IPS DF 19.7 (cell line): ENCODE data around the gene CTPS2.
"Not testable (repeated sequence)": the region's sequence is repeated elsewhere in the genome, so short reads cannot be mapped to it uniquely, and the experiment has no call there.

Source experiments
- DNase-seq: peaks from one replicate; pipeline ENCODE4 v3.0.0-alpha.2; 2013; ENCODE audit warnings: low read depth, low spot score

CTPS2 gene

DNA sequence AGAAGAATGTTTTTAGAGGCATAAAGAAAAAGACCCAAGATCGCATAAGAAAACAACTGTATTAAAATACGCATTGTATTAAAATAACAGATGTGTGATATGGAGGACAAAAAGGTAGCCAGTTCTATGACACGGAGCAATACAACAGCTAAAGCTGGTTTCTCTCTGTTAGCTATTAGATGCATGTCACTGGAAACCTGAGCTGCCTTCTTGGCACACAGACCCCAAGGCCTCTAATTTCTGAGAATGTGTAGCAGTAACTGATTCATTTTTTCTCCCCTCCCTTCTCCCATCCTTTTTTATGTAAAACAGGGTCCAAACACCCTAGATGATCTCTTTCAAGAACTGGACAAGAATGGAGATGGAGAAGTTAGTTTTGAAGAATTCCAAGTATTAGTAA lies 58.4 kb downstream of the CTPS2 start:
- DNase-seq, result no peak

DNA sequence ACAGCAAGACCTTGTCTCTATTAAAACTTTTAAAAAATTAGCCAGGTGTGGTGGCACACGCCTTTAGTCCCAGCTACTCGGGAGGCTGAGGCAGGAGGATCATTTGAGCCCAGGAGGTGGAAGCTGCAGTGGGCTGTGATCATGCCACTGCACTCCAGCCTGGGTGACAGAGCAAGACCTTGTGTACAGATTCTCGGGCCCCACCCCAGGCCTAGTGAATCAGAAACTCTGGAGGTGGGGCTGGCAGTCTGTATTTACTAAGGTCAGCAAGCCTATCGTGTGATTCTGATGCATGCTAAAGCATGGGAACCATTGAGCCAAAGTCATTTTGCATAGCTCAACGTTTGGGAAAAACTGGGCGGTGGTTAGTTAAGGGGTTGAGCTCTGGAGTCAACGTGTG lies 59.0 kb downstream of the CTPS2 start:
- no peak for DNase-seq

DNA sequence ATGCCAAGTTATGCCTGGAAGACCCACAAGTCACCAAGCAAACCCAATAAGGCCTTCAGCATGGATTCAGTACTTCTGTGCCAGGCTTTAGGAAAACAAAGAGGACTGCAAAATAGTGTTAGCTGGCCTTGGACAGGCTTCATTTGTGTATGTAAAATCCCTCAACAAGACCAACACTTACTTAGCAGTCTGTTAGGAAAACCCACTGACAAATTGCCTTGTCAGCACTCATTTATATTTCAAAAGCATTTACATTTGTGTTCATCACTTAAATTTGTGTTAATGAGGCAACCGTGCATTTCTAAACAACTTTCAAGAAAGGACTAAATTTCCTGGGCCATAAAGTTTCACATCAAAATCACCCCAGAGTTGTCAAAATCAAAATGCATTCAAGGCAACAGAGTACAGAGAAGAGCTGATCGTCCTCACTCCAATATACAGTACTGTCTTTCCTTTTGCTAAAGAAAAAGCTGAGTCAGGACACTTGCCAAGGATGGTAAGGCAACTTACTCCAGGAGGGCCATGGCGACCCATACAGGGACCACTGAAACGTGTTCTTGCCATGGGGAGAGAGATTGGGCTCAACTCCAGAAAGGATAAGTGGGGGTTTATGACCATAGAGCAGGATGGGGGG lies 61.0 kb downstream of the CTPS2 start:
- DNase-seq, result no peak

DNA sequence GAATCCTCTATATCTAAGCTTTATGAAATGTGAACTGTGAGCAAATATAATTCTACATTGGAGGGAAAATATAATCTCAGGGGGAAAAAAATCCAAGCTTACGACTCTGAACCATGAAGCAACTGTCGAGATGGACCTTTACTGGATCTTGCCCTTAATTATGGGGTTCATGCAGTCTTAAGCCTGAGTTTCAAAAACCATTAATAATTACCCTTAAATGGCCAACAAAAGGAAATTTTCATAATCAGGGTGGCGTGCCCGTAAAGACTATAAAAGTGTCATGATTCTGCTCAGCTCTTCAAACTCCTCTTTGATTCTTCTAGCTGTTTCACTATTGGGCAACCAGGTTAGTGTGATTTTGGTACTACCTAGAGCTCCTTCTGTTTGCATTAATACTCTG lies 62.6 kb downstream of the CTPS2 start, which contains the start of gene S100G:
Gene S100G, plus strand, starts transcription at position 301 of the 400 bp plus-strand sequence. CDS start 849 bp downstream, outside the sequence.
- DNase-seq, result no peak

DNA sequence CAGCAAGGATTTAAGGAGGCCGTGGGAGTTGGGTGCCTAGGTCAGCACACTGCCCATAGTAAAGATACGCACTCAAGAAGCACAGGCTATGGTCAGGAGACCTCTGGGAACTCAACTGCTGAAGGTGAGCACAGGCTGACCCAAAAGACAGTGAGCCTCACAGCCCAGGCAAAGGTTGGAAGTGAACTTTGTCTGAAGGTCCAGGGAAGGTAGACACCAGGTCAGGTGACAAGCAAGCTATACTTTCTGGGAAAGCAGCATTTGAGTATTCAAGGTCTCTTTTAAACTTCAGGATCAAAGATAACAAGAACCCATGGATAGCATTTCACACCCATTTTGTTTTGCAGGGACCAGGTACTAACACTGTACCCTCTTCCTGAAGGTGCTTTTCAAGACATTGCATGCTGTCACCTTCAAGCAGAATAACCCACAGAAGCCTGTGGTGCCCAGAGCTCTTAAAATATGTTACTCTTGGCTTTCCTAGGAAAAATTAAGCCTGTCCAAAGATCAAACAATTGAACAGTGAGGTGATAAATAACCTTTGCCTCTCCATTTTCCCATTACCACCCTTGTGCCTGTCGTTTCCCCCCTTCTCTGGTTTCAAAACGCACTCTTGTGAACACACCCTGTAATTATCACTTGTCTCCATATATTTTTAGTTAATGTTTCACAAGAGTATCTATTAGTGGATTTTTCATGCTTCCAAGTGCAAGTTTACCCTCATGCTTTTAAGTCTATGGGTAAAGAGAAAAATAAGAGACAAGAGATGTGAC lies 65.9 kb downstream of the CTPS2 start:
- DNase-seq, result no peak

DNA sequence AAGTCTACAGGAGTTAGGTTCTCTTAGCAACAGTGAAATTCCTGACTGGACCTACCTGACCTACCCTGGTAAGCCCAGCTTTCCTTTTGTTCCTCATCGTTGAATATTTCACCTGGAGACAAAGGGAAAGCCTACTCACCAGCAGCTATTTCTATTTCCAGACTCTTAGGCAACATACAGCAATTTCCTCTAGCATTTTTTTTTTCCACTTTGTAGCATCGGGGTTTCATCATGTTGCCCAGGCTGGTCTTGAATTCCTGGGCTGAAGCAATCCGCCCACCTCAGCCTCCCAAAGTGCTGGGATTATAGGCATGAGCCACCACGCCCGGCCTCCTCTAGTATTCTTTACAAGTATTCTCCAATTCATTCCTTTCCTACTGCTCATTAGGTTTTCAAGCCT lies 69.3 kb downstream of the CTPS2 start:
- no peak for DNase-seq

DNA sequence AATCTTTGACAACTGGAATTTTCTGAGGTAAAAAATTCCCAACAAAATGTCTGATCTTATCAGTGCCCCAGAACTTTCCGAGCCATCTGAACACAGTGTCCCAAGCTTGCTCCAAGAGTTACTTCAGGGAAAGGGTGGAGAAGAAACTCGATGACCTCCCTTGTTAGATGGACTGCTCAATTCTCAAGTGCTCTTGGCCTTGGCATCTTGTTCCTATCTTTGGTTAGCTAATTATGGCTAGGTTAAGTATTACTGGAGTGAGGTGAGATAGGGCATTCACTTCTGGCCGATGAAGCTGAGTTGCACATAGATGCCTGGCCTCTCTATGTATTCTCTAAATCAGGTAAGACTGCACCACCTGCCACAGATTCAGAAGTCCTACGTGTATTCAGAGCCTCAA lies 71.6 kb downstream of the CTPS2 start:
- no peak for DNase-seq

DNA sequence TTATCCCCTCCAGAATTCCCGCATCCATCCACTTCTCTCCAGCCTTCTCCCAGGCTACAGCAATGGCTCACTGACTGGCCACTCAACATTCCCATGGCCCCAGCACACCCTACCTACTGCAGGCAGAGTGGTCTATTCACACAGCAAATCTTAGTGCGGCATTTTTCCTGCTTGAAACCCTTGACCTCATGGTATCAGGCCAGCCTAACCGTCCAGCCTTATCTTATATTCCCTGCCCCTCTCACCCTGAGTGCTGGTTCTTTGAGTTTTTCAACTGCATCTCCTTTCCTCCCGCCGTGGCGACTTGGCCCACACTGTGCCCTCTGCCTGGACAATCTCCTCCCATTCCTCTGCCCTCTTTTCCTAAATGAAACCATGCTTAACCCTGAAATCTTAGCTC lies 72.5 kb downstream of the CTPS2 start:
- DNase-seq, result no peak

DNA sequence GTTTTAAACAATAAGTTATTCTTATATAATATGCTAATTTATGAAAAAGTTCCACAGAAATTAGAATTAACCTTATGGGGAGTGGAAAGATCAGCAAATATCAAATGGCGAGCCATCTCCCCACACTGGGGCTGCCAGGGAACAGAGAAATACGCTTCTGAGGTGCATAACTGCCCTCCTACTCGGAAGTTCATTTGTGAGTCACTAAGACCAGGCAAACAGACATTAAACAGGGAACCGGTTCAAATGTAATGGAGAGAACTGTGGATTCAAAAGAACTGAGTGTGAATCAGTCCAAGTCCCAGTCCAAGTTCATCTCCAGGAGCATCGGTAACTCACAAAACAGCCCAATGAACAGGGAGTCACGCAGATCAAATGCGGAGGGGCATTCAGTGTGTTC lies 73.9 kb downstream of the CTPS2 start:
- DNase-seq, result no peak

DNA sequence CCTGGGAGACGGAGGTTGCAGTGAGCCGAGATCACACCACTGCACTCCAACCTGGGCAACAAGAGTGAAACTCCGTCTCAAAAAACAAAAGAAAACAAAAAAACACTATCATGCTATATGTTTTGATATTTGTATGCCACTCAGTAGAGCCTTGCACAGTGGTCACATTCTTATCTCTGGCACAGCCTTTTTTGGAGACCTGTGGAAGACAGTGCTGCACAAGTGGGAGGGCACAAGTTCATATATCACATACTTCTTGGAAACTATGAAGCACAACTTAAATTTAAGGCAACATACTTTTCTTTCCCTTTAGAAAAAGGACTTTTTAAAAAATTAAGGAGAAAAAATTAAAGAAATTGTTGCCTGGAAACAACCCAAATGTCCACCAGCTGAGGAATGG lies 76.9 kb downstream of the CTPS2 start:
- DNase-seq, result no peak

DNA sequence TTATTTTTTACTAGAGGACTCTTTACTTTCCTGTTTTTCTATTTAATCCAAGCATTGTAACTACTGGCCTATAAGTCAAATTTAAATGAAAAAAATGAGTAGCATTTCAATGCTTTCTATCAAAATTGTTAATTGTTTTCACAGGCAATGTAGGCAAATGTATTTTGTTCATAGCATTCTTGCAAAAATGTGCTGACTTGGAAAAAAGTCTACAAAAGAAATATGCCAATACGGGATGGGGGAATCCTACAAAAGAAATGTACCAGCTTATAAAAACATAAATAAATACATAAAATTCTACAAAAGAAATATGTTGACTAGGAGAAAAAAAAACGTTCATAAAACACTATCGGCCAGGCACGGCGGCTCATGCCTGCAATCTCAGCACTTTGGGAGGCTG lies 77.4 kb downstream of the CTPS2 start:
- DNase-seq, result no peak

DNA sequence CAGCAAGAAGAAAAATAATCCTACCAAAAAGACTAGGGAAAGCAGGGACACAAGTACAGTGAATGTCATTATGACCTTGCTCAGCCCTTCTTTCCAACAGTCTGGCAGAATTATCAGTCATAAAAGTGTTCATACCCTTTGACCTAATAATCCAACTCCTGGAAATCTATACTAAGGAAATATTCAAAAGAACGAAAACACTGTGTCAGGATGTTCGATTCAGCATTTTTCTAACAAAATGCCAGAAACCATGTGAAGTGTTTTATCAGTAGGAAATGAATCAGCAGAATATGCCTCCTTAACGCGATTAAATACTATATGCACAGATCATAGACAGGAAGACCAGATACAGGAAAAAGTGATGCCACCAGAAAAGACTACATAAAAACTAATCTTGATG lies 78.7 kb downstream of the CTPS2 start:
- DNase-seq, result no peak

DNA sequence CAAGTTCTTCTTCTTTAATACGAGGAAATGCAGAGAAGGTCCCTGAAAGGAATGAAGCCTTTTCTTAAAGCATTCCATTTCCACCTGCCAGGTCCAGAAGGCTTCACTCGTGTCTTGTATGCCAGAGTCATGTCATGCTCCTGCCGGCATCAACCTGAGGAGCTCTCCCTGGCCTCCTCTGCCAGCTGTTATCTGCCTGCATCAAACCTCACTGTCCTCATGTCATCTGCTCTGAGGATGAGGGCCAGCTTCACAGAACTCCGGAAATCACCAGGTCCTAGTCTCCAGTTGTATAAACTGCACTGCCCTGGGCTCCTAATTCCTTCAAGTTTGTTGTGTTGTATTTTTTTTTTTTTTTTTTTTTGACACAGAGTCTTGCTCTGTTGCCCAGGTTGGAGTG lies 82.6 kb downstream of the CTPS2 start:
- DNase-seq, result no peak

DNA sequence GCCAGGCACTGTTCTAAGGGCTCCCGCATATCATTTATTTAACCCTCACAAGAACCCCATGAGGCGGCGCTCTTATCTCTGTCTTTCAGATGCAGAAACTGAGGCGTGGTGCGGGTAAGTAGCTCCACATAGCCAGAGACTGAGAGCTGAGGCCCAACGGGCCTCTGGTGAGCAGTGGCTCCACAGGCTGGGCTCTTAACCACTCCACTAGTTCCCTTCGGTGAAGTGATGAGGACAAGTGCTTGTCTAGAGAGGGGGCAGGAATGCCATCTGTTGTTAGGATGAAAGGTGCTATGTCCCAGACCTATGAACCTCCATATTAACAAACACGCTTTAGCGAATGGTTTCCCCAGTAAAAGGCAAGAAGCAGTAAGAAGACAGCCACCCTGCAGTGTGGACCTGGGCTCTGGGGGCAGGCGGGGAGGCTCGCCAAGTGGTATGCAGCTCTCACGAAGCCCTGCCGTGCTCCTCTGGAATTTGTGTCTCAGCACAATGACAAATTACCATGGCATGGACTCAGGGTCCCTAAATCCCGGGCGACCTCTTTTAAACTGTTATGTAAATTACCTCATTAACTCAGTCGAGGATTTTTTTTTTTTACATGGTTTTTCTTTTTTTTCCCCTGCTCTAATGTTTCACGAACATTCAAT lies 83.4 kb downstream of the CTPS2 start:
- no peak for DNase-seq

DNA sequence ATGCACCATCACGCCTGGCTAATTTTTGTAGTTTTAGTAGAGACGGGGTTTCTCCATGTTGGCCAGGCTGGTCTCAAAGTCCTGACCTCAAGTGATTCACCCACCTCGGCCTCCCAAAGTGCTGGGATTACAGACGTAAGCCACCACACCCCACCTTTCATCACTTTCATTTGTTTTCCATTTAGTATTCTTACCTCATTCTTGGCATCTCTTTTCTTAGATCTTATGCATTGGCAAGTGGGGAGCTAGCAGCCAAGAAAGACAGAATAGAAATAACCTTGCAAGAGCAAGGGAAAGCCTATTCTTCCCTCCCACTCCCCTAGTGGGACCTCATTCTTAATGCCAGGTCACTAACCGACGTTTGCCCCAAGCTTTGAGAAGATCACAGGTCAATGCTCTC lies 84.0 kb downstream of the CTPS2 start:
- not testable (repeated sequence) for DNase-seq

DNA sequence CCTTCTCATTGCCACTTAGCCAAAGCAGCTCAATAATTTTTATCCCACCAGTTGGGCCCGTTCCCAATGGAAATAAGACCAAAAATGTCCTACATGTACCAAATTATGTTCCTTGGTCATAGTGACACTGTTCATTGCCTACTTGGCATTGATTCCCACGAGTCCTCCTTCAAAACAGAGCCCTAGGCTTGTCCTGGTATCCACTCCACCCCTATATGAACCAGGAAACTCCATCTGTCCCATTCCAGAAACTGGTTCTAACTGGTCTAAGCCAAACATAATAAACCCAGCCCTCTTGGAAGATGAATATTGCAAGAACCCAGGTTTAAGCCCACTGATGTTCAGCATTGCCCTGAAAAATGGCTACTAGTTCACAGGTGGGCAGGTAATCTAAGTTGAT lies 93.4 kb downstream of the CTPS2 start:
- no peak for DNase-seq

DNA sequence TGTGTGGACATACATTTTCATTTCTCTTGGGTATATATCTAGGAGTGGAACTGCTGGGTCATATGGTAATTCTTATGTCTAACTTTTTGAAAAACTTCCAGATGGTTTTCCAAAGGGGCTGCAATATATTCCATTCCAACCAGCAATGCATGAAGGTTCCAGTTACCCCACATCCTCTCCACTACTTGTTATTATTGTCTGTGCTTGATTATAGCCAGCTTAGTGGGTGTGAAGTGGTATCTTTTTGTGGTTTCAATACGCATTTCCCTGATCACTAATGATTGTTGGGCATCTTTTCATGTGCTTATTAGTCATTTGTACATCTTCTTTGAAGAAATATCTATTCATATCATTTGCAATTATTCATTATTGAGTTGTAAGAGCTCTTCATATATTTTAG lies 94.0 kb downstream of the CTPS2 start:
- no peak for DNase-seq

DNA sequence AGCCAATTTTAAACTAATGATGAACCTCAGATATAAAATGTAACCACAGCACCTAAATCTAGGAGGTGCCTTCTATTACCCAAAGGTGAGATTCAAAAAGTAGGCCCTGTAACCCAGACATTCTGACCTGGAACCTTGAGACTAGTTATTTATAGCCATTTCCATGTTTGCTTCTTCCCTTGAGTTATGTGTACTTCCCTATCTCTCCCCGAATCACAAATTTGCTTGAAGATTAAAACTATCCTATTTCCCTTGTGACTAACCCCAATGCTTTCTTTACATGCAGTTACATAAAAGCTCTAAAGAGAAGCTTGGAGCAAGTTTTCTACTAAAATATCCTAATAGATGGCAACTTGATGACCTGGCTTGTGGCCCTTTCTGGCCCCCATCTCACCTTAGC lies 95.1 kb downstream of the CTPS2 start:
- no peak for DNase-seq

DNA sequence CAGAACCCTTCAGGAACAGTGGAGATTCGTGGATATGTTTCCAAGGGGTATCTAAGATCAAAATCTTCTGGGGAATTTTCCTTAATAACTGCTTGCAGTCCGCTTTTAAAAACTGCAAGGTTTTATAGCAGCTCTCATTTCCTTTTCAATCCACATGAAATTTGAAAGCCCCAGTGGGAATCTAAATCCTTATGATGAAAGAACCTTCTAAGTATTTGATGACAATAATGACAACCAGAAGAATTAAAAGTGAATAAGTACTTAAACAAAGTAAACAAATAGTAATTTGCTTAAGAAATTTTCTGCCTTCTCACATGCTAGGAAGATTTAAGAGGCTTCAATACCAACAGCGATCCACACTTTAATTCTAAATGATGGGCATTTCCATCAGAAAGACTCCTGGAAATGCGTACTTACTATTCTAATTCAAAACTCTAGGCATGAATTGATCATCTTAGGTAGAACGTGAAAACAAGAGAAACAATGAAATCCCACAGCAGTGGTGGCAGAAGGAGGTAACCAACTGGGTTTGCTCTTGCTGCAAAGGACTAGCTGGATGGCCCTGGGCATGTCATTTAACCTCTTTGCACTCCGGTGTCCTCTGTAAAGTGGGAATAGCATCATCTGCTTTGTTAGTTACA lies 100.1 kb downstream of the CTPS2 start:
- no peak for DNase-seq

DNA sequence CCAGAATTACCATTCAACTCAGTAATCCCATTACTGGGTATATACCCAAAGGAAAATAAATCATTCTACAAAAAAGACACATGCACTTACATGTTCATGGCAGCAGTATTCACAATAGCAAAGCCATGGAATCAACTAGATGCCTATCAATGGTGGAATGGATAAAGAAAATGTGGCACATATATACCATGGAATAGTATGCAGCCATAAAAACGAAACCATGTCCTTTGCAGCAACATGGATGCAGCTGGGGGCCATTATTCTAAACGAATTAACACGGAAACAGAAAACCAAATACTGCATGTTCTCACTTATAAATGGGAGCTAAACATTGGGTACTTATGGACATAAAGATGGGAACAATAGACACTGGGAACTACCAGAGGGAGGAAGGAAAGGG lies 101.8 kb downstream of the CTPS2 start:
- not testable (repeated sequence) for DNase-seq

DNA sequence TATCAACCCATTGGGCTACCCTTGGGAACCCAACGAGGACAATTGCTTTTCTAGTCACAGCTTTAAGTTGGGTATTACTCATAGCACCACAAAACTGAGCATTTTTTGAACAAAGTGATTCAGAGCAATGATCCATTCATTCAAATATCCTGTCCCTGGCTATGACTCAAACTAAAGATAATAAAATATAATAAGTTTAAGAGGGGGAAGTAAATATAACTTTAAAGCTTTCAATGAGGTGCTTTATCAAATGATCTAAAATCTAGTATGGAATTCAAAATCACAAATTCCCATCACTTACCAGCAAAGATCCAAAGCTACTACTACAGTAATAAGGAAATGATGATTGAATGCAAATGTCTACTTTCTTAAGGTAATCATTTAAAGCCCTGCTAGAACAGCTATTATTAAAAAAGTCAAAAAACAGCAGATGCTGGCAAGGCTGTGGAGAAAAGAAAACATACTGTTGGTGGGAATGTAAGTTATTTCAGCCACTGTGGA lies 102.3 kb downstream of the CTPS2 start:
- DNase-seq, result no peak

DNA sequence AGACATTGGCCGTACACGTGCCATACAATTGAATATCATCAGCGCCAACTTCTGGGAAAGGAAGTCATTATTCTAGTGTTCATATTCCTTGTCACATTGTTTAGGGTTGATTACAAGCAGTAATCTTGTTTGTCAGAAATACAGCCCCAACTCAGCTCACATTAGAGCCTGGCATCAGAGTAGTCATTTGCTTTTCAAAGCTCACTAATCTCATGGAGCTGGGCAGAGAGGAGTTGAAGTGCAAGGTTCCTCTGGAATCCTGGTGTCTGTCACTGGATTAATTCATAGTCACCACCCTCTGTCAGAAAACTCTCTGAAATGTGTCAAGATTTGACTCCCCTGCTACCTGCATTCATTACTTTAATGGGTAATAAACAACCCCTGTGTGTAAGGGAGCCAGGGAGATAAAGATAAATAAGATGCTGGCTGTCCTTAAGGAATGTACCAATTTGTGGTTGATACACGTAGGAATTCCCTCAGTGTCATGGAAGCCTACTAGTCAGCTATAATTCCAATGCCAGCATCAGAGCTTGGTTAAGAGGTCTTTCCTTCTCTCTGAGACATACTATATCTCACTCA lies 106.2 kb downstream of the CTPS2 start:
- DNase-seq, result no peak
